GM23248 (cell line): Measurements from ENCODE around the gene MAPK10.

ENCODE experiments used
- EZH2 ChIP-seq: fragments of 200-600 bp; sonication (generic); IDR thresholded peaks from 2 replicates; pipeline ENCODE4 v1.6.1; 2018; ENCODE audit warnings: antibody characterized with exemption, mild to moderate bottlenecking; ENCODE audit not compliant: insufficient read depth, poor library complexity, severe bottlenecking
- EZH2phosphoT487 ChIP-seq: fragments of 200-600 bp; sonication (generic); IDR thresholded peaks from 2 replicates; pipeline ENCODE4 v1.6.1; 2018; ENCODE audit warnings: antibody characterized with exemption, moderate library complexity, mild to moderate bottlenecking, low read depth; ENCODE audit not compliant: insufficient read depth

DNA sequence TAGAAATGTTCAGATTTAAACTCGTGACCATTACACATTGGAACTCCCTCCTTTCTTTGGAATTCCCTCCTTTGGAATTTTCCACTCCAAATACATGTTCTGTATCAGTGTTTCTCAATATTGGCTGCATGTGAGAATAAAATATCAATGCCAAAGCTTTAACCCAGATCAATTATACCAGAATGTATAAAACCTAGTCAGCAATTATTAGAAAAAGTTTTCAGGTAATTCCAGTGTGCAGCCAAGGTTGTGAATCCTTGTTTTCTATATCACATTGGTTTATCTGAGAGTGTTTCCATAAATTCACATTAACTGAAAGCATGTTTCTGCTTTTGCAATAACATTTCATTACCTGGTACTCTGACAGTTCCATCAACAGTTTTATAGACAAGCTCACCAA is 394.3 kb downstream of the MAPK10 start:
- TF ChIP-seq EZH2phosphoT487: no peak
- TF ChIP-seq EZH2: no peak
